ENCODE measurements around the gene IHH. TPM values are rescaled to one million over a fixed set of nuclear protein-coding genes. Genes with fewer than 3 reads are reported as not detected.

The IHH gene
- total and polyA plus RNA-seq, 9 of the 15 experiments (the other 6 are each of a cell fraction or from before 2014, with no cell fraction given), result 0.07 TPM; not detected in 8

DNA sequence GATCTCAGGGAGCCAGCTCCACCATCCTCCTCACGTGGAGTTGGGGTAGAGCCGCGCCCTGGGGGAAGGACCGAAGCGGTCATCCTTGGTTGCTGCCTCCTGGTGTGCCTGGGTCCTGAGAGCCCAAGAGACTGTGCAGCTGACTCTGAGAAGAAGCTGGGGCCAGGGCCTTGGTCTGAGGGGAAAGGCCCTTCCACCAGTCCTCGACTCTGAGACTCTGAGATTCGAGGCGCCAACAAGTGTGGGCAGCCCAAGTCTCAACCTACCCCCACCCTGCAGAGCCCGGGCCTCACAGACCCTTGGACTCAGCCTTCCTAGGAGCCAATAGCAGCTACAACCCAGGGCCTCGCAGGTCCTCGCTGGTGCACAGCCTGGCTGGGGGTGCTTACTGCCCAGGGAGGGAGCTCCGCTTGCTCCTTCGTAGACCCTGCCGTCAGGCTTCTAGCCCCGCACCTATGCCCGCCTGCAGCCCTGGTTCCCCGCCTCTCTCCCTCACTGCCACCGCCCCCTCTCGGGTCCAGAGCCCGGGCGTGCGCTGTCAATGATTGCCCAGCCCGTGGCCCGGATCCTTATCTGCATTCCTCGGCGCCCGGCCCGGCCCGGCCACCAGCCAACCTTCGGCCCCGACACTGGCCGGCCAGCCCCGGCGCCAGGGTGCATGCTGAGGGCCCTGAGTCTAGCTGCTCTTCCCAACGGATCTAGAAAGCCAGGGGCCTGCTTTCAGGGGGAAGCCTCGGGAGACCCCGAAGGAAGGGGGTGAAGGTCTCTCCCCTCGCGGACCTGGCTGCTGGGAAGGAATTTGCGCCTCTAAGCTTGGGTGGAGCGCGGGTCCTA lies 2.0 kb downstream of the IHH start:
- ChIA-PET POLR2A (interaction anchor here (0.8 kb wide), 1 partner anchor 52 kb away, joined by 3 read pairs; no protein-coding TSS in a partner anchor), CTCF (ENCODE audit: low intra/inter-chr PET ratio) (interaction anchor here (0.6 to 2.3 kb wide), 4 partner anchors 59 to 240 kb away, joined by 3 to 17 read pairs (median 4); no protein-coding TSS in a partner anchor)
- H3K4me2 ChIP-seq (ENCODE audit: insufficient read depth, low read length), result no peak overlapping the region
- H3K9me3 ChIP-seq (replicated peaks; ENCODE audit: control insufficient read depth, insufficient read depth, low read depth, low read length), result no peaks in the 10 kb centered on the region
- peaks cover 14 to 57% of the 10 kb centered on the region in 2 experiments; a peak in 4 of 5 replicates for H3K27me3 ChIP-seq (ENCODE audit: control insufficient read depth in 2 of 2, insufficient read depth in 2 of 2, low read length in 2 of 2)
- WGBS (ENCODE audit: insufficient coverage, low coverage, missing lambda C conversion rate), result 31% methylated on average over 17 of the region's 42 CpGs
- no peak overlapping the region for H3K4me3 ChIP-seq
- H2AFZ ChIP-seq (ENCODE audit: low read depth, low read length), result no peak overlapping the region
- no peaks in the 10 kb centered on the region for H3K79me2 ChIP-seq (ENCODE audit: control insufficient read depth, insufficient read depth, low read length)
- H3K9me1 ChIP-seq (ENCODE audit: control insufficient read depth, insufficient read depth, low read length), result no peaks in the 10 kb centered on the region
- H3K9ac ChIP-seq (ENCODE audit: insufficient read depth in 1 of 2, low read depth in 2 of 2, low read length in 2 of 2), result no peak overlapping the region
- H3K27ac ChIP-seq (ENCODE audit: extremely low read depth, low read depth, low read length), result no peak overlapping the region
- H3K36me3 ChIP-seq (ENCODE audit: control insufficient read depth, insufficient read depth, low read length), result no peaks in the 10 kb centered on the region
- H4K20me1 ChIP-seq (replicated peaks; ENCODE audit: control insufficient read depth, insufficient read depth, low read length), result 0 out of 2 replicates have a peak, but pooled peaks cover 6% of the 10 kb centered on the region
- no TSS peak for BruUV-seq (replicated peaks)
- DNase-seq (ENCODE audit: extremely low read depth in 1 of 4, low spot score in 3 of 4) (peak in 3 of 4 experiments; percentile 10 to 41 (median 38)), ATAC-seq (no peak; the same call in 2 of the 3 replicates), FAIRE-seq (no peak)
- intact Hi-C loops (cut with micrococcal nuclease), result loop anchor here (1.0 to 5.0 kb wide), 3 partner anchors 61 to 97 kb away; partner anchors contain the start of gene CRYBA2
- peaks cover 0 to 25% of the 10 kb centered on the region in 2 experiments; a peak in 2 of 5 replicates for H3K4me1 ChIP-seq (replicated peaks in 1 of 2; ENCODE audit: control insufficient read depth in 2 of 2, insufficient read depth in 2 of 2, low read length in 2 of 2)
- in situ Hi-C loops (cut with MboI), result loop anchor here (5.0 kb wide), 1 partner anchor 99 kb away; no protein-coding TSS in a partner anchor
- TF ChIP-seq ZNF780A (CRISPR knock-in tag; IDR thresholded peaks at IDR 0.05) (no peak), TOE1 (IDR thresholded peaks at IDR 0.05; ENCODE audit: borderline replicate concordance) (no peak), TOE1 (CRISPR knock-in tag; IDR thresholded peaks at IDR 0.05; ENCODE audit: borderline replicate concordance, low read depth) (no peak), SRSF1 (IDR thresholded peaks at IDR 0.05; ENCODE audit: low read depth, low read length) (no peak), SETDB1 (IDR thresholded peaks at IDR 0.05; ENCODE audit: low read length) (no peak), SLC30A9 (CRISPR knock-in tag; IDR thresholded peaks at IDR 0.05) (no peak), ZNF778 (CRISPR knock-in tag; IDR thresholded peaks at IDR 0.05) (no peak), FOXK1 (CRISPR knock-in tag; IDR thresholded peaks at IDR 0.05; ENCODE audit: borderline replicate concordance) (no peak), ZFP30 (CRISPR knock-in tag; IDR thresholded peaks at IDR 0.05; ENCODE audit: borderline replicate concordance) (no peak), C11orf30 (IDR thresholded peaks at IDR 0.05; ENCODE audit: low read depth) (no peak), NCOA2 (IDR thresholded peaks at IDR 0.05; ENCODE audit: partially characterized antibody in 2 of 2) (no peak)
- TF ChIP-seq, protein P1, sequence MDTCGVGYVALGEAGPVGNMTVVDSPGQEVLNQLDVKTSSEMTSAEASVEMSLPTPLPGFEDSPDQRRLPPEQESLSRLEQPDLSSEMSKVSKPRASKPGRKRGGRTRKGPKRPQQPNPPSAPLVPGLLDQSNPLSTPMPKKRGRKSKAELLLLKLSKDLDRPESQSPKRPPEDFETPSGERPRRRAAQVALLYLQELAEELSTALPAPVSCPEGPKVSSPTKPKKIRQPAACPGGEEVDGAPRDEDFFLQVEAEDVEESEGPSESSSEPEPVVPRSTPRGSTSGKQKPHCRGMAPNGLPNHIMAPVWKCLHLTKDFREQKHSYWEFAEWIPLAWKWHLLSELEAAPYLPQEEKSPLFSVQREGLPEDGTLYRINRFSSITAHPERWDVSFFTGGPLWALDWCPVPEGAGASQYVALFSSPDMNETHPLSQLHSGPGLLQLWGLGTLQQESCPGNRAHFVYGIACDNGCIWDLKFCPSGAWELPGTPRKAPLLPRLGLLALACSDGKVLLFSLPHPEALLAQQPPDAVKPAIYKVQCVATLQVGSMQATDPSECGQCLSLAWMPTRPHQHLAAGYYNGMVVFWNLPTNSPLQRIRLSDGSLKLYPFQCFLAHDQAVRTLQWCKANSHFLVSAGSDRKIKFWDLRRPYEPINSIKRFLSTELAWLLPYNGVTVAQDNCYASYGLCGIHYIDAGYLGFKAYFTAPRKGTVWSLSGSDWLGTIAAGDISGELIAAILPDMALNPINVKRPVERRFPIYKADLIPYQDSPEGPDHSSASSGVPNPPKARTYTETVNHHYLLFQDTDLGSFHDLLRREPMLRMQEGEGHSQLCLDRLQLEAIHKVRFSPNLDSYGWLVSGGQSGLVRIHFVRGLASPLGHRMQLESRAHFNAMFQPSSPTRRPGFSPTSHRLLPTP (IDR thresholded peaks at IDR 0.05; ENCODE audit: borderline replicate concordance, extremely low read depth, insufficient read length), result no peak
- TF ChIP-seq, protein P2, sequence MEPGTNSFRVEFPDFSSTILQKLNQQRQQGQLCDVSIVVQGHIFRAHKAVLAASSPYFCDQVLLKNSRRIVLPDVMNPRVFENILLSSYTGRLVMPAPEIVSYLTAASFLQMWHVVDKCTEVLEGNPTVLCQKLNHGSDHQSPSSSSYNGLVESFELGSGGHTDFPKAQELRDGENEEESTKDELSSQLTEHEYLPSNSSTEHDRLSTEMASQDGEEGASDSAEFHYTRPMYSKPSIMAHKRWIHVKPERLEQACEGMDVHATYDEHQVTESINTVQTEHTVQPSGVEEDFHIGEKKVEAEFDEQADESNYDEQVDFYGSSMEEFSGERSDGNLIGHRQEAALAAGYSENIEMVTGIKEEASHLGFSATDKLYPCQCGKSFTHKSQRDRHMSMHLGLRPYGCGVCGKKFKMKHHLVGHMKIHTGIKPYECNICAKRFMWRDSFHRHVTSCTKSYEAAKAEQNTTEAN (CRISPR knock-in tag; IDR thresholded peaks at IDR 0.05), result no peak
- TF ChIP-seq, protein P3, sequence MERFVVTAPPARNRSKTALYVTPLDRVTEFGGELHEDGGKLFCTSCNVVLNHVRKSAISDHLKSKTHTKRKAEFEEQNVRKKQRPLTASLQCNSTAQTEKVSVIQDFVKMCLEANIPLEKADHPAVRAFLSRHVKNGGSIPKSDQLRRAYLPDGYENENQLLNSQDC (CRISPR knock-in tag; IDR thresholded peaks at IDR 0.05), result no peak
- TF ChIP-seq, protein P4, sequence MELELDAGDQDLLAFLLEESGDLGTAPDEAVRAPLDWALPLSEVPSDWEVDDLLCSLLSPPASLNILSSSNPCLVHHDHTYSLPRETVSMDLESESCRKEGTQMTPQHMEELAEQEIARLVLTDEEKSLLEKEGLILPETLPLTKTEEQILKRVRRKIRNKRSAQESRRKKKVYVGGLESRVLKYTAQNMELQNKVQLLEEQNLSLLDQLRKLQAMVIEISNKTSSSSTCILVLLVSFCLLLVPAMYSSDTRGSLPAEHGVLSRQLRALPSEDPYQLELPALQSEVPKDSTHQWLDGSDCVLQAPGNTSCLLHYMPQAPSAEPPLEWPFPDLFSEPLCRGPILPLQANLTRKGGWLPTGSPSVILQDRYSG (tag; conservative IDR thresholded peaks at IDR 0.05; ENCODE audit: low read depth), result no peak
